ENCODE measurements around the gene CSMD2. TPM values are rescaled to one million over a fixed set of nuclear protein-coding genes. Genes with fewer than 3 reads are reported as not detected.

The CSMD2 gene
- total and polyA plus RNA-seq, 7 donors: under 0.01 to 0.83 (median 0.16) TPM

DNA sequence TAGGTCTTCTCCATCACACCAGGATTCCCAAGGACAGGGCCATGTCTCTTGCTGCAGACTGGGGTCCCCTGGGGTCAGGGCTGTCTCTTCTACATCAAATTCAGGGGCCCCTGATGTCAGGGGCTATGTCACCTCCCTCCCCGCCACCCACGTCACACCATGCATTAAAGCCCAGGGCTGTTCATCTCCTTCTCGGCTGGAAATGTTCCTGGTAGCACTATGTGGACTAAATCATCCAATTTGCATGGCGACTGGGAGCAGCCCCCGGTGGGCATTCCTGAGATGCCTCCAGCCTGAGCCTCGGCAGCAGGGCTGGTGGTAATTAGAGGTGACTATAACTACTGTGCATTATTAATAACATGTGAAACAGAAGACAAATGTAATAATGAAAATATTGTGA is 452.8 kb downstream of the CSMD2 start:
- Histone ChIP-seq H3K36me3 (no peaks in the 10 kb centered on the region), H3K4me3 (no peak overlapping the region), H3K9me3 (no peaks in the 10 kb centered on the region), H3K4me1 (no peaks in the 10 kb centered on the region), H3K27ac (no peak overlapping the region), H3K27me3 (peaks cover 0 to 10% (median 0%) of the 10 kb centered on the region in 3 donors)
- WGBS, 2 donors: 49 to 69% methylated on average over 6 of the region's 6 CpGs
- intact Hi-C loops (cut with DNase I): no loop called here
- no peak for DNase-seq
- TF ChIP-seq POLR2A (IDR thresholded peaks at IDR 0.05) (no peak), POLR2AphosphoS5 (IDR thresholded peaks at IDR 0.05) (no peak), EP300 (IDR thresholded peaks at IDR 0.05) (no peak)
- TF ChIP-seq, protein P1, sequence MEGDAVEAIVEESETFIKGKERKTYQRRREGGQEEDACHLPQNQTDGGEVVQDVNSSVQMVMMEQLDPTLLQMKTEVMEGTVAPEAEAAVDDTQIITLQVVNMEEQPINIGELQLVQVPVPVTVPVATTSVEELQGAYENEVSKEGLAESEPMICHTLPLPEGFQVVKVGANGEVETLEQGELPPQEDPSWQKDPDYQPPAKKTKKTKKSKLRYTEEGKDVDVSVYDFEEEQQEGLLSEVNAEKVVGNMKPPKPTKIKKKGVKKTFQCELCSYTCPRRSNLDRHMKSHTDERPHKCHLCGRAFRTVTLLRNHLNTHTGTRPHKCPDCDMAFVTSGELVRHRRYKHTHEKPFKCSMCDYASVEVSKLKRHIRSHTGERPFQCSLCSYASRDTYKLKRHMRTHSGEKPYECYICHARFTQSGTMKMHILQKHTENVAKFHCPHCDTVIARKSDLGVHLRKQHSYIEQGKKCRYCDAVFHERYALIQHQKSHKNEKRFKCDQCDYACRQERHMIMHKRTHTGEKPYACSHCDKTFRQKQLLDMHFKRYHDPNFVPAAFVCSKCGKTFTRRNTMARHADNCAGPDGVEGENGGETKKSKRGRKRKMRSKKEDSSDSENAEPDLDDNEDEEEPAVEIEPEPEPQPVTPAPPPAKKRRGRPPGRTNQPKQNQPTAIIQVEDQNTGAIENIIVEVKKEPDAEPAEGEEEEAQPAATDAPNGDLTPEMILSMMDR (IDR thresholded peaks at IDR 0.05): no peak

DNA sequence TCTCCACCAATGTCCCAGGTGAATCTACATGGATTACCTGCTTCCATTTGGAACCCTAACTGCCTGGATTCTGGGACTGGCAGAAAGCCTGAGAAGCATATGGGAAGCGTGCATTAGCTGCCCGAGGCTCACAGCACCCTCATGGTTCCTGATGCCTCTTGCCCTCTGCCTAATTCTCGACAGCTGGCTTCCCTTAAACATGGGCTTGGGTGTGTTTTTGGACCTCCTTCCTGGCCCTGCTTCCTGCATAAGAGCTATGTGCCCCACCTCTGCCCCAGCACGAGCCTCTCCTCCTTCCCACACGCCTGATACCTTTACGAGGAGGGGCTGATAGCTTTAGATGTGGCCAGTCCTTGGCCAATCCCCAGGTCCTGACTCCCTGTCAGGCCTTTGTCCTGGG is 453.5 kb downstream of the CSMD2 start:
- Histone ChIP-seq H3K4me1 (no peaks in the 10 kb centered on the region), H3K27ac (no peak overlapping the region), H3K27me3 (peaks cover 0 to 10% (median 0%) of the 10 kb centered on the region in 3 donors), H3K4me3 (no peak overlapping the region), H3K36me3 (no peaks in the 10 kb centered on the region), H3K9me3 (no peaks in the 10 kb centered on the region)
- WGBS, 2 donors: 33 to 60% methylated on average over 6 of the region's 6 CpGs
- DNase-seq: no peak
- TF ChIP-seq POLR2AphosphoS5 (IDR thresholded peaks at IDR 0.05): no peak
- no peak for TF ChIP-seq EP300 (IDR thresholded peaks at IDR 0.05)
- TF ChIP-seq, protein P1 (IDR thresholded peaks at IDR 0.05): no peak
- TF ChIP-seq POLR2A (IDR thresholded peaks at IDR 0.05): no peak
- intact Hi-C loops (cut with DNase I): no loop called here

DNA sequence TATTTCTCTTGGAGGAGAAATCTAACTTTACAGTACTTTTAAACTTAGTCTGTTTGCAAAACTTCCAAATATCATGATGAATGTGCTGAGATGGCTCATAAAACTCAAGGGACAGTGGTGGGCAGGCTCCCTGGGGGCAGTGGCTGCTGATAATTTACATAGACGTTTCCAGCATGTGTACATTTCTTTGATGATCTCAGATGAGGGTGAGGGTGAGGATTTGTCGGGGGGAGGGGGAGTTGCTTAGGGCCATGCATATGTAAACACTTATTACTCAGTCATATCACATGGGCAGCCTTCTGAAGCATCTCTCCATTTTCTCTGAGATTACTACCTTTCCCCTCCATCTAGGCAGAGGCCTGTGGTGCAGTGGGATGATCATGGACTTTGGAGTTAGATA is 454.1 kb downstream of the CSMD2 start:
- Histone ChIP-seq H3K27me3 (peaks cover 0 to 13% (median 0%) of the 10 kb centered on the region in 3 donors), H3K36me3 (no peaks in the 10 kb centered on the region)
- no peak for DNase-seq

DNA sequence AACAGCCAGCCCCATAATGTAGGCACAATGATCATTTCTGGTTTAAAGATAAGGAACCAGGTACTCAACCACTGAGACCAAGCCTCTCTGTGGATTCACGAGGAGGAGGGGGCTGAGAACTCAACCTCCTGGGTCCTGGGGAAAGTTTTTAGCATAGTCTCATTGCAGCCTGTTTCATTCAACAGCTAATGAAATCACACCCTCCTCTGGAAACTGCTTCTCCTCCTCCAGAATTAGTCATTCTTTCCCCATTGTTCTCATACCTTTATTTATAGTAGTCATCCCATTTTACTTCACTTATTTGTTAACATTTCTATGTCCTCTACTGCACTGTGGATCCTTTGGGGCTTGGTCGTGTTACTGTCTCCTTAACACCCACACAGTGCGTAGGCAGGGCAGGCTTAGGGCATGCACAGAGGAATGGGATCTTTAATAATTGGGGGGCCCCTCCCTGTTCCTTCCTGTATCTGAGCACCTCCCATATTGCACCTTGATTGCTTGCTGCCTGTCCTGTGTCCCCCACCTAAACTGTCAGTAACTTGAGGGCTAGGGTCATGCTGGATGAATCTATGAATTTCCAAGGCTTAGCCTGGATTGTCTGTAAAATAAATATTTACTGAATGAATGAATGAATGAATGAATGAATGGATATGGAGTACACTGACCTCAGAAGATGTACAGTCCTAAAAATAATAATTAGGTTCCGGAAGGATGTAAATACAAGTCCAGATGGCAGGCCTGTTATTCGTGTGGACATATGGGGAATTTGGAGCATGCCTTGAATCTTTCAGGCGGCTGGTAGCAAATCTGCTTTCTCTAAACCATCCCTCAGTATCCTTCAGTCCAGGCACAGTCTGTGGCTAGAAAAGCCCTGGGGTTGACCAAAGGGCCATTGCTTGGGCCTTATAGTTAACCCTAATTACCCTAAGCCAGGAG is 455.0 kb downstream of the CSMD2 start:
- no peak for DNase-seq
- H3K4me3 ChIP-seq: no peak overlapping the region
- peaks cover 0 to 13% (median 0%) of the 10 kb centered on the region in 3 donors for H3K27me3 ChIP-seq
- intact Hi-C loops (cut with DNase I): no loop called here
- H3K36me3 ChIP-seq: no peaks in the 10 kb centered on the region
- 73 to 78% methylated on average over 6 of the region's 6 CpGs for WGBS, 2 donors
- no peak overlapping the region for H3K27ac ChIP-seq
- no peaks in the 10 kb centered on the region for H3K4me1 ChIP-seq
- TF ChIP-seq EP300 (IDR thresholded peaks at IDR 0.05) (no peak), POLR2AphosphoS5 (IDR thresholded peaks at IDR 0.05) (no peak), POLR2A (IDR thresholded peaks at IDR 0.05) (no peak)
- TF ChIP-seq, protein P1 (IDR thresholded peaks at IDR 0.05): no peak
- no peaks in the 10 kb centered on the region for H3K9me3 ChIP-seq

More for the DNA sequence above, 454.1 kb downstream of the CSMD2 start:
- TF ChIP-seq POLR2A (IDR thresholded peaks at IDR 0.05): no peak
- no peak for TF ChIP-seq POLR2AphosphoS5 (IDR thresholded peaks at IDR 0.05)
- TF ChIP-seq, protein P1 (IDR thresholded peaks at IDR 0.05): no peak
- no peak for TF ChIP-seq EP300 (IDR thresholded peaks at IDR 0.05)
- Histone ChIP-seq H3K4me3 (no peak overlapping the region), H3K27ac (no peak overlapping the region), H3K4me1 (no peaks in the 10 kb centered on the region), H3K9me3 (no peaks in the 10 kb centered on the region)
- 23 to 47% methylated on average over 2 of the region's 2 CpGs for WGBS, 2 donors
- intact Hi-C loops (cut with DNase I): no loop called here

Measured in sigmoid colon (tissue), 7 donors.